Esophagus muscularis mucosa (tissue), 4 donors: ENCODE data around the gene ARHGAP23.

Experiments used
- CTCF ChIP-seq, 3 experiments: fragments of 200-600 bp in 2 of 3; fragments of 450-650 bp in 1 of 3; sonication (generic) in 2 of 3; IDR thresholded peaks; one replicate each; pipeline ENCODE4 v1.5.1; 2017 to 2019; ENCODE audit warnings: antibody characterized with exemption in 3 of 3, mild to moderate bottlenecking in 2 of 3, moderate library complexity in 1 of 3
- EP300 ChIP-seq: sonication (generic); formaldehyde crosslinking; IDR thresholded peaks from one replicate; pipeline ENCODE4 v1.6.1; 2017; ENCODE audit warnings: antibody characterized with exemption
- POLR2A ChIP-seq: fragments of 450-650 bp; IDR thresholded peaks from one replicate; pipeline ENCODE4 v1.6.1; 2017; ENCODE audit warnings: antibody characterized with exemption, moderate library complexity, mild to moderate bottlenecking, low read depth
- POLR2AphosphoS5 ChIP-seq, 2 donors: sonication (generic); formaldehyde crosslinking; IDR thresholded peaks; one replicate each; pipeline ENCODE4 v1.6.1; 2017; ENCODE audit warnings: antibody characterized with exemption in 2 of 2

- no peak for TF ChIP-seq POLR2A
- no peak for TF ChIP-seq POLR2AphosphoS5 (IDR thresholded peaks at IDR 0.05)
- TF ChIP-seq CTCF (IDR thresholded peaks at IDR 0.05) = no peak
- no peak for TF ChIP-seq EP300
Observed at GRCh38 chr17:38549285-38549684, 121.0 kb downstream of the ARHGAP23 start.
